ENCODE results near the gene ENTPD2.

DNA sequence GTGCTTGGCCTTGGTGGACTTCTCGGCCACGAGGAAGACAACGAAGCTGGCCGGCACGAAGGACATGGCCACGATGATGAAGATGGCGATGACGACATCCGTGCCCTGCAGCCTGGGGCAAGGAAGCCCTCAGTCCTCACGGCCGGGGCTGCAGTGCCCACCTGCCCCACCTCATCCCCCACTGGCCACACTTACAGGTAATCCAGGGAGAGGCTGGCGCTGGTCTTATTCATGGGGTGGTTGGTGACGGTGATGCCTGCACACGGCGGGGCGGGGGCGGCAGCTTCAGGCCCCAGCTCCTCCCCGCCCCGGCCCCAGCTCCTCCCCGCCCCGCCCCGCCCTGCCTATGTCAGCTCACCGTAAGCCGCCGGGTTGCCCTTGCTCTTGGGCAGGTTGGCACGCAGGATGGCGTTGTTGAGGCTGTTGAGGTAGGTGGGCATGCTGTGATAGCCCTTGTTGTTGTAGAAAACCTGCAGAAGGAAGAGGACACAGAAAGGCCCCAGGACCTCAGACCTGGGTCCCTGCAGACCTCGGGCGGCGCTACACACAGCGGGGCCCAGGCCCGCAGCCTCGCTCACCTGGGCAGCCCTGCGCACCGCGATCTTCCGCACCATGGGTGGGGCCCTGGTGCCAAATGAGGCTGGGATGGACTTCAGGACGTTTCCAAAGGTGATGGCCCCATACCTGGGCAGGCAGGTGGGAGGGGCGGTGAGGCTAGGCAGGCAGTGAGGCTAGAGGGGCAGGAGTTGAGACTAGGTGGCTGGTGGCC, 41.8 kb downstream of the ENTPD2 start:
- TF ChIP-seq, protein P1, sequence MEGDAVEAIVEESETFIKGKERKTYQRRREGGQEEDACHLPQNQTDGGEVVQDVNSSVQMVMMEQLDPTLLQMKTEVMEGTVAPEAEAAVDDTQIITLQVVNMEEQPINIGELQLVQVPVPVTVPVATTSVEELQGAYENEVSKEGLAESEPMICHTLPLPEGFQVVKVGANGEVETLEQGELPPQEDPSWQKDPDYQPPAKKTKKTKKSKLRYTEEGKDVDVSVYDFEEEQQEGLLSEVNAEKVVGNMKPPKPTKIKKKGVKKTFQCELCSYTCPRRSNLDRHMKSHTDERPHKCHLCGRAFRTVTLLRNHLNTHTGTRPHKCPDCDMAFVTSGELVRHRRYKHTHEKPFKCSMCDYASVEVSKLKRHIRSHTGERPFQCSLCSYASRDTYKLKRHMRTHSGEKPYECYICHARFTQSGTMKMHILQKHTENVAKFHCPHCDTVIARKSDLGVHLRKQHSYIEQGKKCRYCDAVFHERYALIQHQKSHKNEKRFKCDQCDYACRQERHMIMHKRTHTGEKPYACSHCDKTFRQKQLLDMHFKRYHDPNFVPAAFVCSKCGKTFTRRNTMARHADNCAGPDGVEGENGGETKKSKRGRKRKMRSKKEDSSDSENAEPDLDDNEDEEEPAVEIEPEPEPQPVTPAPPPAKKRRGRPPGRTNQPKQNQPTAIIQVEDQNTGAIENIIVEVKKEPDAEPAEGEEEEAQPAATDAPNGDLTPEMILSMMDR (IDR thresholded peaks at IDR 0.05) = no peak
- TF ChIP-seq POLR2A (IDR thresholded peaks at IDR 0.05) (no peak), POLR2AphosphoS5 (IDR thresholded peaks at IDR 0.05) (no peak)
